Fibroblast of skin of back (primary cell): ENCODE results near the gene STON2. TPM values are rescaled to one million over a fixed set of nuclear protein-coding genes. Genes with fewer than 3 reads are reported as not detected.
"Not testable (repeated sequence)": the region's sequence is repeated elsewhere in the genome, so short reads cannot be mapped to it uniquely, and the experiment has no call there.

Experiments used
- DNase-seq: peaks from one replicate; pipeline ENCODE4 v3.0.0-alpha.2; 2013
- polyA plus RNA-seq, 2 experiments: library from polyadenylated mRNA; unstranded; fragments of 120-200 nt; gene quantifications; one replicate each; pipeline ENCODE4 v1.2.1, GENCODE V29; 2013; ENCODE audit not compliant: insufficient read length in 2 of 2

STON2 gene
- polyA plus RNA-seq (2013, experiment 1 of 2; ENCODE audit: insufficient read length): 0.18 TPM
- polyA plus RNA-seq (2013, experiment 2 of 2; ENCODE audit: insufficient read length): not detected

- peak; percentile 50 for DNase-seq
Observed at GRCh38 chr14:81400202-81400678, at the start of gene STON2. Gene STON2 (minus strand): TSS chr14:81400324. CDS start chr14:81398382, 1,942 bp downstream.

GRCh38 chr14:81449576-81449975, 49.5 kb upstream of the STON2 start:
- DNase-seq: no peak

- no peak for DNase-seq
Observed at GRCh38 chr14:81449114-81449513, 49.0 kb upstream of the STON2 start.

GRCh38 chr14:81447021-81447764, 47.1 kb upstream of the STON2 start:
- no peak for DNase-seq

- no peak for DNase-seq
Observed at GRCh38 chr14:81446279-81447007, 46.3 kb upstream of the STON2 start.

GRCh38 chr14:81441626-81442134, 41.6 kb upstream of the STON2 start:
- no peak for DNase-seq

GRCh38 chr14:81440041-81440440, 39.9 kb upstream of the STON2 start:
- no peak for DNase-seq

GRCh38 chr14:81437244-81437643, 37.1 kb upstream of the STON2 start:
- no peak for DNase-seq

- DNase-seq: peak; percentile 68
Observed at GRCh38 chr14:81436296-81437138, 36.4 kb upstream of the STON2 start.

- peak; percentile 29 for DNase-seq
Observed at GRCh38 chr14:81435391-81436295, 35.5 kb upstream of the STON2 start.

- no peak for DNase-seq
Observed at GRCh38 chr14:81435048-81435390, 34.9 kb upstream of the STON2 start.

GRCh38 chr14:81434230-81434629, 34.1 kb upstream of the STON2 start:
- no peak for DNase-seq

- no peak for DNase-seq
Observed at GRCh38 chr14:81433378-81433777, 33.3 kb upstream of the STON2 start.

GRCh38 chr14:81432219-81432661, 32.1 kb upstream of the STON2 start:
- no peak for DNase-seq

GRCh38 chr14:81430235-81430634, 30.1 kb upstream of the STON2 start:
- DNase-seq: no peak

- DNase-seq: not testable (repeated sequence)
Observed at GRCh38 chr14:81429749-81430148, 29.6 kb upstream of the STON2 start.

GRCh38 chr14:81429028-81429427, 28.9 kb upstream of the STON2 start:
- DNase-seq: no peak

- DNase-seq: peak; percentile 9
Observed at GRCh38 chr14:81427348-81428058, 27.4 kb upstream of the STON2 start.

- no peak for DNase-seq
Observed at GRCh38 chr14:81423504-81423903, 23.4 kb upstream of the STON2 start.

GRCh38 chr14:81418057-81418790, 18.1 kb upstream of the STON2 start:
- no peak for DNase-seq
